ENCODE results near the gene ADAM17. TPM values are rescaled to one million over a fixed set of nuclear protein-coding genes. Genes with fewer than 3 reads are reported as not detected.

ADAM17 gene
- total and polyA plus RNA-seq, 7 donors = 7.4 to 36.3 (median 16.1) TPM

GRCh38 chr2:9532421-9532820 is 23.2 kb downstream of the ADAM17 start:
- intact Hi-C loops (cut with DNase I) = no loop called here
- Histone ChIP-seq H3K27ac (no peak overlapping the region), H3K36me3 (ENCODE audit: insufficient read depth in 1 of 2, low read depth in 1 of 2) (peaks cover 0 to 78% of the 10 kb centered on the region in 2 donors), H3K27me3 (ENCODE audit: insufficient read depth in 3 of 3, low read length in 2 of 3) (no peaks in the 10 kb centered on the region), H3K4me1 (no peaks in the 10 kb centered on the region), H3K4me3 (no peak overlapping the region), H3K9me3 (no peaks in the 10 kb centered on the region)
- 95 to 98% (median 97%) methylated on average over 4 of the region's 4 CpGs for WGBS, 3 donors
- TF ChIP-seq CTCF (IDR thresholded peaks at IDR 0.05) = no peak
- ATAC-seq = no peak
- no peak for DNase-seq

DNA sequence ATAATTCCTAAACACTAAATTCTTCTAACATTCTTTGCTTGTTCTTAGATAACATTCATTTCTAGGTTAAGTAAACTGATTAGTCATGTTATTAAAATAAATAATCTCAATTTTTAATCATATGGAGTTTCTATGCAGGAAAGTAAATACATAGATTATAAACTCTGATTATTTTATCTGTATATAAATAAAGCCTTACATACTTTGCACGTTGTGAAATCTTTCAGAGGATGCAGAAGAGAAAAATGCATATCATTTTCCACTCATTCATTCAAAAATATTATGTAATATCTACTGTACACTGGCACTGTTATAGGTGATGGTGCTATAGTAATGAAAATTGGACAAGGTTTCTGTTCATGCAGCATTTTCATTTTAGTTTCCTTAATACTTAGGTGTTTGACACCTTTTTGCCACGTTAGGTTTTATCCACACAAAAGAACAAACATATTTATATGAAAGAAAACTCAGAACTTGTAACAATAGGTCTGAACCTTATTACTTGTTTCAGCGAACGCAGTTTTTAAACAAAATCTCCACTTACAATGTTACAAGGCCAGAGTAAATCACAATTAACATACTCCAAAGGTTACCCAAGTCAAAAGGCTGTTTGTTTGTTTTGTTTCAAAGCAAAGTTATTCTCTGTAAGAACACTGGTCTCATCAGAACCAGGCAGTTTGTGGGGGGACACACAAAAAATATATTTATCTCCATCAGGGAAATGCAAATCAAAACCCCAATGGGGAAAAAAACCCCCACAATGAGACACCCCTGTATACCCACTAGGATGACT is 27.4 kb downstream of the ADAM17 start:
- DNase-seq = no peak
- intact Hi-C loops (cut with DNase I) = loop anchor here in 1 of 2 donors (5.0 kb wide), 1 partner anchor 36 kb away; no protein-coding TSS in a partner anchor
- WGBS, 3 donors = 80 to 93% (median 91%) methylated on average over 4 of the region's 4 CpGs
- Histone ChIP-seq H3K4me1 (no peaks in the 10 kb centered on the region), H3K27me3 (ENCODE audit: insufficient read depth in 3 of 3, low read length in 2 of 3) (no peaks in the 10 kb centered on the region), H3K9me3 (no peaks in the 10 kb centered on the region), H3K27ac (no peak overlapping the region), H3K4me3 (no peak overlapping the region), H3K36me3 (ENCODE audit: insufficient read depth in 1 of 2, low read depth in 1 of 2) (peaks cover 4 to 85% of the 10 kb centered on the region in 2 donors)
- ATAC-seq = no peak
- no peak for TF ChIP-seq CTCF (IDR thresholded peaks at IDR 0.05)

- H3K27me3 ChIP-seq (ENCODE audit: insufficient read depth in 3 of 3, low read length in 2 of 3) = no peaks in the 10 kb centered on the region
- TF ChIP-seq CTCF (IDR thresholded peaks at IDR 0.05) = no peak
- WGBS, 3 donors = 74 to 90% (median 80%) methylated on average over 2 of the region's 2 CpGs
- no peaks in the 10 kb centered on the region for H3K9me3 ChIP-seq
- no peaks in the 10 kb centered on the region for H3K4me1 ChIP-seq
- DNase-seq (no peak), ATAC-seq (no peak)
- H3K4me3 ChIP-seq = no peak overlapping the region
- H3K27ac ChIP-seq = no peak overlapping the region
- peaks cover 4 to 96% of the 10 kb centered on the region in 2 donors for H3K36me3 ChIP-seq (ENCODE audit: insufficient read depth in 1 of 2, low read depth in 1 of 2)
- intact Hi-C loops (cut with DNase I) = loop anchor here in 1 of 2 donors (5.0 kb wide), 1 partner anchor 33 kb away; no protein-coding TSS in a partner anchor
These were observed 30.4 kb downstream of the ADAM17 start for GRCh38 chr2:9525266-9525665.

- Histone ChIP-seq H3K27me3 (ENCODE audit: insufficient read depth in 3 of 3, low read length in 2 of 3) (no peaks in the 10 kb centered on the region), H3K4me1 (no peaks in the 10 kb centered on the region), H3K36me3 (ENCODE audit: insufficient read depth in 1 of 2, low read depth in 1 of 2) (peaks cover 4 to 98% of the 10 kb centered on the region in 2 donors), H3K9me3 (no peaks in the 10 kb centered on the region), H3K4me3 (no peak overlapping the region), H3K27ac (no peak overlapping the region)
- no peak for TF ChIP-seq CTCF (IDR thresholded peaks at IDR 0.05)
- ATAC-seq (no peak), DNase-seq (no peak)
- 94 to 96% (median 94%) methylated on average over 8 of the region's 8 CpGs for WGBS, 3 donors
- intact Hi-C loops (cut with DNase I) = no loop called here
These were observed 31.3 kb downstream of the ADAM17 start for GRCh38 chr2:9524291-9524690.
